Fibroblast of lung (primary cell): ENCODE results near the gene MAGEA9B.

Experiments
- EZH2 ChIP-seq: IDR thresholded peaks from 2 replicates; pipeline ENCODE4 v1.5.1; 2012; ENCODE audit warnings: low read length, control low read depth, mild to moderate bottlenecking; ENCODE audit errors: missing control alignments
- TF ChIP-seq, protein P1 (sequence below), 2 donors: IDR thresholded peaks in 1 of 2; conservative IDR thresholded peaks in 1 of 2; 1 replicate in 1 of 2; 2 replicates in 1 of 2; pipeline ENCODE4 v1.5.1; 2011 to 2012; ENCODE audit warnings: low read length in 2 of 2, control low read depth in 1 of 2, inconsistent platforms in 1 of 2, low read depth in 1 of 2, mild to moderate bottlenecking in 1 of 2

DNA sequence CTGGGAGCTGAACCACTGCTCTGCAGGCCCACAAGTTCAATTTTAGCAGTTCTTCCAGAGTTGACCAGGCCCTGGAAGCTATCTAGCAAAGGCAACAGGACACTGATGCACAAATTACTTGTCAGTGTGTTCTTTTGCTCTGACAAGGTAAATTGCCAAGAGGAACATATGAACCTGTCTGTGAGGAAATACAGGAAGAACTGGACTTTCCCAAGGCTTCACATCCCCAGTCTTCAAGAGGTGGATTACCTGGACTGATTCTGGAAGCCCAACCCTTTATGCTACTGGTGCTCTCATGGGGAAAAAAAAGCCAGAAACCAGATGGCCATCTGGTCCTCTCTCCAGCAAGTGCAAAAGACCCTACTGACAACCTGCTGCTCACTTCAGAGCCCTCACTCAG lies 46.3 kb upstream of the MAGEA9B start:
- TF ChIP-seq, protein P1, sequence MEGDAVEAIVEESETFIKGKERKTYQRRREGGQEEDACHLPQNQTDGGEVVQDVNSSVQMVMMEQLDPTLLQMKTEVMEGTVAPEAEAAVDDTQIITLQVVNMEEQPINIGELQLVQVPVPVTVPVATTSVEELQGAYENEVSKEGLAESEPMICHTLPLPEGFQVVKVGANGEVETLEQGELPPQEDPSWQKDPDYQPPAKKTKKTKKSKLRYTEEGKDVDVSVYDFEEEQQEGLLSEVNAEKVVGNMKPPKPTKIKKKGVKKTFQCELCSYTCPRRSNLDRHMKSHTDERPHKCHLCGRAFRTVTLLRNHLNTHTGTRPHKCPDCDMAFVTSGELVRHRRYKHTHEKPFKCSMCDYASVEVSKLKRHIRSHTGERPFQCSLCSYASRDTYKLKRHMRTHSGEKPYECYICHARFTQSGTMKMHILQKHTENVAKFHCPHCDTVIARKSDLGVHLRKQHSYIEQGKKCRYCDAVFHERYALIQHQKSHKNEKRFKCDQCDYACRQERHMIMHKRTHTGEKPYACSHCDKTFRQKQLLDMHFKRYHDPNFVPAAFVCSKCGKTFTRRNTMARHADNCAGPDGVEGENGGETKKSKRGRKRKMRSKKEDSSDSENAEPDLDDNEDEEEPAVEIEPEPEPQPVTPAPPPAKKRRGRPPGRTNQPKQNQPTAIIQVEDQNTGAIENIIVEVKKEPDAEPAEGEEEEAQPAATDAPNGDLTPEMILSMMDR (conservative IDR thresholded peaks at IDR 0.05 in 1 of 2, IDR thresholded peaks at IDR 0.05 in 1 of 2; ENCODE audit: low read depth in 1 of 2, low read length in 2 of 2), result no peak
- no peak for TF ChIP-seq EZH2
